AG20443 (cell line): ENCODE data around the gene NBL1.

Experiments
- DNase-seq: peaks from one replicate; pipeline ENCODE4 v3.0.0; 2012; ENCODE audit warnings: low spot score, mixed read lengths

NBL1 gene

GRCh38 chr1:19703280-19703679, 59.2 kb downstream of the NBL1 start:
- no peak for DNase-seq

- DNase-seq, result peak; percentile 95
Measured at GRCh38 chr1:19704247-19705113, 60.4 kb downstream of the NBL1 start.

- DNase-seq, result no peak
Measured at GRCh38 chr1:19705464-19705863, 61.4 kb downstream of the NBL1 start.

- DNase-seq, result no peak
Measured at GRCh38 chr1:19706136-19706535, 62.0 kb downstream of the NBL1 start.
